HG02970 (cell line): ENCODE results near the gene GRAMD1B.
A peak's percentile ranks its signal among the peaks of the same experiment; 100 is the strongest.

Source experiments
- ATAC-seq: cut with Tn5 transposase; IDR thresholded peaks from one replicate; pipeline ENCODE4 v1.9.1; 2021; ENCODE audit warnings: mild to moderate bottlenecking, moderate library complexity, moderate number of reproducible peaks; ENCODE audit not compliant: unreplicated experiment, low FRiP score

The GRAMD1B gene

DNA sequence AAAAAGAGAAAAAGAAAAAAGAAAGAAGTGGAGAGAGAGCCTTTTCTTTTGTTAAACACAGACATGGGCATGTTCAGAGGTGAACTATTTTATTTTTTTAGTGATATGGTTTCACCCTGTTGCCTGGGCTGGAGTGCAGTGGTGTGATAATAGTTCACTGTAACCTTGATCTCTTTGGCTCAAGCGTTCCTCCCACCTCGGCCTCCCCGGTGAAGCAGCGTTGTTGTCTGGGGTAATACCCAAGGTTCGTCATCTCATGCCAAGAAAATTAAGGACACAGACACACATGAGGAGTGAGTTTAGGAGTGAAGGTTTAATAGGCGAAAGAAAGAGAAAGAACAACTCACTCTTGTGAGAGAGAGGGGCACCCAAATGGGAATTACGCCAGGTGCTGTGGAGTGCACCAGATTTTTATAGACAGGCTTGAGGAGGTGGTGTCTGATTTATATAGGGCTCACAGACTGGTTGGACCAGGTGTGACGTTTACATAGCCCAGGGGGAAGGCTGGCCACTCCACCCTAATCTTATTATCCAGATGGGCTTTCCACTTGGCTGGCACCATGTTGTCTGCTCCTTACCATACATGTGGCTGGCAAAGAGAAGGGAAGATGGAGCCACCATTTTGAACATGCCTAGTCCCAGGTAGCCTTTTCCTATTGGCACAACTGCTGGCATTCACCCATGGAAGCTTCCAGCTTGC, 42.3 kb downstream of the GRAMD1B start:
- ATAC-seq, result no peak

DNA sequence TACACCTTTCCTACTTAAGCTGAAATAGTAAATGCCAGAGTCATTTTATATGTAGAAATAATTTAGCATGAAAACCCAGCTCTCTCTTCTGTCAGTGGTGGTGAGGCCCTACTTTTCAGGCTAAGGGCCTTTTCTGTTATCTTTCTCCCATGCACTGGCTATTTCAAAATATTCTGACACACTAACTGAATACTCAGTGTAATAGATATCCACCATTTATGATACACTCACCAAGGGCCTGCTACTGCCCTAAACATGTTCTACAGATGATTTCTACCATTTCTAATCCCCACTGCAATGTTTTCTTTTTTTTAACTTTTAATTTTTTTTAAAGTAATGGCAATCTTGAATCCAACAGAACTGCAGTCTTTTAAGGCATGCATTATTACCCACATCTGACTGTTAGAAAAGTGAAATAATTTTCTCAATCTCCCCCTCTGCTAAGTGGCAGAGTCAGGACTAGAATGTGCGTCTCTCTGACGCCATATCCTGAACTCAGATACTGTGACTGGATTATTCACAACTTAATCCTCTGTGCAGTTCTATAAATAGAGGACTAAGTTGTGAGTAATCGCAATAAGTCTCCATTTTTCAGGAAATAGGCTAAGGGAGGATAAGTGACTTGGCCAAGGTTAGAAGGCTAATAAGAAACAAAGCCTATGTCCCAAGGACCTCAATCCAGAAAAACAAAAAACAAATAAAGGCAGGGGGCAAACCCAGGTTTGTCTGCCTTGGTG, 44.0 kb downstream of the GRAMD1B start:
- no peak for ATAC-seq

DNA sequence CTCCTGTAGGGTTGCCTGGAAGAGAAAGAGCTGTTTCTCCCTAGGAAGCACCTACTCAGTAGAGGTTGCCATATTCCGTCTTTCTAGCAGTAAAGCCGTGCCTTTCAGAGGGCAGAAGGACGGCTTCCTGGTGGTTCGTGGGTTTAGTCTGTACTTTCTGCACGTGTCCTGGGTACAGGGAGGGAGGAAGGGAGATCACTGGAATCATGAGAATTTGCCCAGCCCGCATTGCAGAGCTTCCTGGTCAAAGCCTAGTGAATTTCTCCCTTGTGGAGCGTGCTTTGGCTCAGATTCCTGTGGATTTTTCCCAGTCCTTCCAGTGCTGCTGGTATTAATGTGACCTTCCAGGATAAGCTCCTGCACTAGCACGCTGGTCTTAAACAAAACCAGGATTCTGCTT, 44.9 kb downstream of the GRAMD1B start:
- ATAC-seq, result no peak

DNA sequence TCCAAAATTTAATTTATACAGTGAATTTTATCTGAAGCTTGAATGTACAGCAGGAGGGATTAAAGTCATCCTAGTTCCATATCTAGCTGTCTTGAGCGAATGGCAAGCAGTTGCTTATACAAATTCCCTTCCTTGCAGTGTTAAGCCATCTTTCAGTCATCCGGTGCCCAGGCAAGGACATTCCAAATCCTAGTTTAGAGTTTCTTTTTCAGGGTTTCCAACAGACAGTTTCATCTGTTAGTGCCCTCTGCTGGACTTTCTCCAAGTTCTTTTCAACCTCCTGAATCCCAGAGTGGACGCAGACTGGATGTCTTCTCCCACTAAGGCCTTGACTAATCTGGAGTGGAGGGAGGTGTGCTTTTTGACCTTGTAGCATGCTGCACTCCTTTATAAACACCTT, 45.4 kb downstream of the GRAMD1B start:
- no peak for ATAC-seq

DNA sequence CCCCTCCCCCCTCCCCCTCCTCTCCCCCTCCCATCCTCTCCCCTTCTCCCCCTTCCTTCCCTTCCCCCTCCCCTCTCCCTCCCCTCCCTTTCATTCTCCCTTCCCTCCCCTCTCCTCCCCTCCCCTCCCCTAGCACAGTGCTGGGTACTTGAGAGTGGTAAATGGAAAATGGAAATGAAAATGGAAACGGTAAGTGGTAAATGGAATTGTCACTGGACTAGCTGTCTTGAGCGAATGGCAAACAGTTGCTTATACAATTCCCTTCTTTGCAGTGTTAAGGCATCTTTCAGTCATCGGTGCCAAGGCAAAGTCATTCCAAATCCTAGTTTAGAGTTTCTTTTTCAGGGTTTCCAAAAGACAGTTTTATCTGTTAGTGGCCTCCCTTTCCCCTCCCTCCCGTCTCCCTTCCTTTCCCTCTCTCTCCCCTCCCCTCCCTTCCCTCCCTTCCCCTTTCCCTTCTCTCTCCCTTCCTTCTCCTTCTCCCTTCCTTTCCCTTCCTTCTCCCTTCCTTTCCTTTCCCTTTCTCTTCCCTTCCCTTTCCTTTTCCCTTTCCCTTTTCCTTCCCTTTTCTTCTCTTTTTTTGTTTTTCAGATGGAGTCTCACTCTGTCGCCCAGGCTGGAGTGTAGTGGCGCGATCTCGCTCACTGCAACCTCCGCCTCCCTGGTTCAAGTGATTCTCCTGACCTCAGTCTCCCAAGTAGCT, 47.3 kb downstream of the GRAMD1B start:
- no peak for ATAC-seq

DNA sequence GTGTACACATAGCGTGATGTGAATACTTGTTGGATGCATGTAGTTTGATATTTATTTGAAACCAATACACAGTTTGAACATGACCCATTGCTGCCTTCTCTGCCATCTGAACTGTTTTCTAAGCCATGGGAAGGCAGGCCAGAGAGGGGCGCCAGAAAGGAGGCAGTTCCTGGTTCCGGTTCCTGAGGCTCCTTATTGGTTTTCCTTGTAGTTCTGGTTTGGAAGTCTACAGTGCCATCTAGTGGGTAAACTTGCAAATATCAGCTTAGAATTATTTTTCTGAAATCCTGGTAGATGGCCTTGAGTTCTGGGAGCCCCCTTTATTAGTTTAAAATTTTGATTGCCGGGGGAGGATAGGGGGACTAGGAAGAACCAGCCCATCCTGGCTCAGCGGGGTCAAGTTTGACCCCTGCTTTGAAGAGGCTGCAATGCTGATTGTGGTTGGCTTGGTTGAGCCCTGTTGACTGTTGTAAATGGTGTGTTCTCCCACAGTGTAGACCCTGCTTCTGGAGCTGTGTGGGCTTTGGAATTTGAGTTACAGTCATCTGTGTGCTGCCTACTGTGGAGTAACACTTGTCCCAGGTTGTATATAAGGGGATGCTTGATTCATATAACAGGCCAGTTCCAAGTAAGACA, 48.4 kb downstream of the GRAMD1B start:
- peak; percentile 28 for ATAC-seq

DNA sequence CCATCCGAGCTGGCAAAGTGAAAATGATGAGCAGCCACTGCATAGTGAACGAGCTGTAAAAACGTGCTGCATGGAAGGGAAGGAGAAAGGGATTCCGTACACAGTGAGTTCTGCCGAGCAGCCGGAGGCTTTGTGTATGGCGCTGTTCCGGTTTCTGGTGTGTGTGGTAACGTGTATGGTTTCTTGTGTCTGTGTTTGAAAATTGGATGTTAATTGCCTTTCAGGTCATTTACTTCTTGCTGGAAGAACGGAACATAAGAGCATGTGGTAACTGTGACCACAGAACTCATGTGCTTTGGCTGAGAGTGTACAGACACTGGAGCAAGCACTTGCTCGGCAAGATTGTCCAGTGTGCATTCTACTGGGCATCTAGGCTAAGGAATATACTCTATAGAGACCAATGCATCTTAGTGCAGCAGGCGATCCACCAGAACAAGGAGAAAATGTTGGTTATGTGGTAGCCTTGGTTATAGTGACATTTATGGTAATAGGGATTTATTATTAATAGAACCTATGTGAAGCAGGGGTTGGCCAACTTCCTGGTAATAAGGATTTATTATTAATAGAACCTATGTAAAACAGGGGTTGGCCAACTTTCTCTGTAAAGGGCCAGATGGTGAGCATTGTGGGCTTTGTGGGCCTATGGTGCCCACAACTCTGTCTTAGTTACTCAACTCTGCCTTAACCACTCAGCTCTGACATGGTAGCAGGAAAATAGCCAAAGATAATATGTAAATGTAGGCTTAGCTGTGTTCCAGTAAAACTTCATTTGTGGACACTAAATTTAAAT, 49.2 kb downstream of the GRAMD1B start:
- peak; percentile 49 for ATAC-seq

DNA sequence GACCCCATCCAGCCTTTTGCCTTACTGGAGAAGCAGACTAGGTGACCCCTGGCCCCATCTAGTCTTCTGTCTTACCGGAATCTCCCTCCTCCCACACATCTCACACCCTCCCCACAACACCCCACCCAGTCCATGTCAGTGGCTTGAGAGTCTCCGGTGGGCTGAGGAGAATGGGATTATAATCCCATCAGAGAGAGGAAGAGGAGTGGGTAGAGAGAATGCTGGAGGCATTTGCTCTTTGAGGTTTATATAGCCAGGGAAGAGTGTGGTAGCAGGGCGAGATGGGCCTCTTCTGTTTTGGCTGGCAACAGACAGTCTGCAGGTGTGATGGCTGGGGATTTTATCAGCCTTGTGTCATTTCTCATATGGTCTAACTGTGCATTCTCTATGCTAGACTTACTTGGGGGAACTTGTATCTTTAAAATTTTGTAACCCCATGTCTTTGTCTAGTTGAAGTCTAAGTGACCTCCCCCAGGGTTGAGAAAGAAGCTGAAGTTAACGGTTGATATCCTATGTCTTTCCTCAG, 50.3 kb downstream of the GRAMD1B start:
- no peak for ATAC-seq

DNA sequence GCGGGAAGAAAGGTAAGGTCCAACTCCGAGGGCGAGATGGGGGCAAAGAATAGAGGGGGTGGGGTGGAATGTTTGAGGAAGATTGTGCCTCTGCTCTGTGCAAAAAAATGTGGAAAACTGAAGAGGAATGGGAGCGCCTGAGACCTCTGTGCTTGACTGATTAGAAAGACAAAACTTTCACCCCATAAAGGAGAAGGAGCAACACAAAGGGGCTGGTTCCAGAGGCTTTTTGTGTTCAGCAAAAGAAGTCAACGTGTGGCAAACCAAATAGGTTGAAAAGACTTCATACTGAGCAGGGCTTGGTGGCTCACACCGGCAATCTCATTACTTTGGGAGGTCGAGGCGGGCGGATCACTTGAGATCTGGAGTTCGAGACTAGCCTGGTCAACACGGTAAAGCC, 50.8 kb downstream of the GRAMD1B start:
- no peak for ATAC-seq

DNA sequence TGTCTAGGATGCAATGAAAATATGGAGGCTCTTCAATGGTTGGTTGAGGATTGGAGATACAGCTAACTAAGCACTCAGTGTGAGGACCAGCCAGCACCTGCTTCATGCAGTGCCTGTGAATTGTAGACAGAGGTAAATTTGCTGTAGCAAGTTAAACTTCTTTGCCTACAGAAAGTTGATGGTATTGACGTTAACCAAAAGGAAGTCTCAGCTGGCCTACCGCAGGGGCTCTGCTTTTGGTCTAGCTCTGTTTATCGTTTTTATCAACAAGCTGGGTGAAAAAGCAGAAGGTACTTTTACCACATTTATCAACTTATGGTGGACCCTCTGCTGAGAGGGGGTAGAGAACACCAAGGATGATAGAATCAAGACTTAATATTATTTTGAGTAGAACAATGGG, 51.6 kb downstream of the GRAMD1B start:
- ATAC-seq, result no peak

DNA sequence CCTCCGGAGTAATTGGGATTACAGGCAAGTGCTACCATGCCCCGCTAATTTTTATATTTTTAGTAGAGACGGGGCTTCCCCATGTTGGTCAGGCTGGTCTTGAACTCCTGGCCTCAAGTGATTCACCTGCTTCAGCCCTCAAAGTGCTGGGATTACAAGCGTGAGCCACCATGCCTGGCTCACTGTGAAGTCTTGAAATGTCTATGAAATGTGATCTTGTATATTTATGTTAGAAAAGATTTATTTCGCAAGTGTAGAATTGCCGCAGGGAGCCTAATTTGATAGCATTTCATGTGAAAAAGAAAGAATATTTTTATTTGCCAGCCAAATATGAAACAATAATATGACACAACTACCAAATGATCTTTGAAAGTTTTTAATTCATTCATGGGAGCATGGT, 52.1 kb downstream of the GRAMD1B start:
- ATAC-seq, result no peak

DNA sequence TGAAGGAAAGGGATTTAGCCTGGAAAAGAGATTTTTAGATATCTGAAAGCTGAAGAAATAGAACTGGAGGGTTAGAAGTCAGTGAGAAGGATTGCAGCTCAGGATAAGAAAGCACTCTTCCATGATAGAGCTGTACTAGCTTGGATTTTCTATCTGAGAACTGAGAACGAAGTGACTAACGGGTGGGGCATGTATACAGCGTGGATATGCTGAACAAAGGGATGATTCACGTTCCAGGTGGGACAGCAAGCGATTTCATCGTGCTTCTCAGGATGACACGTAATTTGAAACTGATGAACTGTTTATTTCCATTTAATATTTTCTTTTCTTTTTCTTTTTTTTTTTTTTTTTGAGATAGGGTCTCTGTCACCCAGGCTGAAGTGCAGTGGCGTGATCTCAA, 53.0 kb downstream of the GRAMD1B start:
- ATAC-seq, result no peak

DNA sequence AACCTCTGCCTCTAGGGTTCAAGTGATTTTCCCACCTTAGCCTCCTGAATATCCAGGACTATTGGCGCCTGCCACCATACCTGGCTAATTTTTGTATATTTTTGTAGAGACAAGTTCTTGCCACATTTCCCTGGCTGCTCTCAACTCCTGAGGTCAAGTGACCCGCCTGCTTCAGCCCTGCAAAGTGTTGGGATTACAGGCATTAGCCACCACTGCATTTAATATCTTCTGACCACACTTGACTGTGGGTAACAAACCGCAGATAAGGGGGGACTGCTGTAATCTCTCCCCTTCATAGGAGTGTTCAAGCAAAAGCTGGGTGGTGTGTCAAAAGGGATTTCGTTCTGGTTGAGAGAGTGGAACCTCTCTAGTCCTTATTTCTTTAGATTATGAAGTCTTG, 53.4 kb downstream of the GRAMD1B start:
- ATAC-seq, result no peak

DNA sequence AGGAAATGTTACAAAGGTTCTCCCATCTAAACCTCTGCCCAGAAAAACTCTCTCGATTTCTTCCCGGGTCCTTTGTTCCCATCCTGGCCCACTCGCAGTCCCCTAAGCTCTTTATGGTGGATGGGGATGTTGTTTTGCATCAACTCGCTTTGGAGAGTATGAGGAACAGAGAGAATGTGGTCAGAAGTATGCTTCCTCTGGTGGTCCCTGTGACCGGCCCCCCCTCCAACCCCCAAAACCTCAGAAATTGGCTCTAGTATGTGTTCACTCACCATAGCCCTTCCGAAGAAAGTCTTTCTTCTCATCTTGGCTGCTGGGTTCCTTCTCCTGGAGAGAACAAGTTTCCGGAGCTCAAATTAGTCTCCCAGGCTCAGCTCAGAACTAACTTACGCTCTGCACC, 54.4 kb downstream of the GRAMD1B start:
- ATAC-seq, result no peak

DNA sequence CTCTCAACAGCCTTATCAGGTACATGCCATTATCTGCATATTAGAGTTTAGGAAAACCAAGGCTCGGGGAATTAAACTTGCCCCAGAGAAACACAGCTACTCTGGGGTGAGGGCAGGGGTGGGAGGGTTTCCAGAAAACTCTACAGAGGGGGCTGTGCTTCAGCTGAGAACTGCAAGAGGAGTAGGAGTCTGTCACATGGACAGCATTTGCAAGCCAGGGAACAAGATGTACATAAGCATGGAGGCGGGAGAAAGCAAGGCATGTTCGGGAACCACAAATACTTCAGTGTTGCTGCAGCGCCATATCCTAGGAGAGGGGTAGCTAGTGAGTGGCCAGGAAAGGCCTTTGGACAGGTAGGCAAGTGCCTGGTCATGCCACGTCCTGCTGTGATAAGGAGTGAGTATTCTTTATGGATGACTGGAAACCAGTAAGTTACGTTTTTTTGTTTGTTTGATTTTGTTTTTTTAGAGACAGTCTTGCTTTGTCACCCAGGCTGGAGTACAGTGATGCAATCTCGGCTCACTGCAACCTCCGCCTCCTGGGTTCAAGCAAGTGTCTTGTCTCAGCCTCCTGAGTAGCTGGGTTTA, 57.2 kb downstream of the GRAMD1B start:
- ATAC-seq, result no peak

DNA sequence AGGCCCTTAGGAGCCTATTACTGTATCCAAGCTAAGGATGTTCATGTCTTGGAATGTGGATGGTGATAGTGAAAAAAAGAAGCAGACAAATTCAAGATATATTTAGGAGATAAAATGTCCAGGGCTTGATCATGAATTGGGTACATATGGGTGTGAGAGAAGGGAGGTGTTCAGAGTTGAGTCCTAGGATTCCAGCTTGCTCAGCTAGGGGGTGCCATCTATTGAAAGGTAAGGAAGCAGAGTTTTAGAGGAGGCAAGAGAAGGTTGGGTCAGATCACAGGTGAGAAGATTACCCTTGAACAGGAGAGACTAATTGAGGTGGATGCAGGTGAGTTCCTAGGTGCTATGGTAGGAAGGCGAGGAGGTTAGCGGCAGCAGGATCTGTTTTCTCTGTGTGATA, 60.5 kb downstream of the GRAMD1B start:
- ATAC-seq, result no peak

DNA sequence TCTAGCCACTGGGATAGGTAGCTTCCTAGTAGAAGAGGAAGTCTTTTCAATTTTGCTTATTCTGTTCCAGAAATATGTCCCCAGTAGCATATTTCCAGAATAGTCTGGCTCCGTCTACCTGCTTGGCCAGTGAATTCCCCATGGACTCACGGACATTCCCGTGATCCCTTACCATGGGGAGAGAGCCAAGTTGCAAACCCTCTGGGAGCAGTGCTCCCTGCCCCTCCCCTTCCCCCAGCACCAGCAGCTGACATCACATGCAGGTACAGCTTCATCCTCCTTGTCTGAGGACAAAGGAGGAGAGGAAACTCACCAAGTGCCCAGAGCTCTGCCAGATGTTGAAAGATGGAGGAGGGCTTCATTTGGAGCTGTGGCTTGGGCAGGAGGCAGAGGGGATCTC, 61.2 kb downstream of the GRAMD1B start:
- no peak for ATAC-seq

DNA sequence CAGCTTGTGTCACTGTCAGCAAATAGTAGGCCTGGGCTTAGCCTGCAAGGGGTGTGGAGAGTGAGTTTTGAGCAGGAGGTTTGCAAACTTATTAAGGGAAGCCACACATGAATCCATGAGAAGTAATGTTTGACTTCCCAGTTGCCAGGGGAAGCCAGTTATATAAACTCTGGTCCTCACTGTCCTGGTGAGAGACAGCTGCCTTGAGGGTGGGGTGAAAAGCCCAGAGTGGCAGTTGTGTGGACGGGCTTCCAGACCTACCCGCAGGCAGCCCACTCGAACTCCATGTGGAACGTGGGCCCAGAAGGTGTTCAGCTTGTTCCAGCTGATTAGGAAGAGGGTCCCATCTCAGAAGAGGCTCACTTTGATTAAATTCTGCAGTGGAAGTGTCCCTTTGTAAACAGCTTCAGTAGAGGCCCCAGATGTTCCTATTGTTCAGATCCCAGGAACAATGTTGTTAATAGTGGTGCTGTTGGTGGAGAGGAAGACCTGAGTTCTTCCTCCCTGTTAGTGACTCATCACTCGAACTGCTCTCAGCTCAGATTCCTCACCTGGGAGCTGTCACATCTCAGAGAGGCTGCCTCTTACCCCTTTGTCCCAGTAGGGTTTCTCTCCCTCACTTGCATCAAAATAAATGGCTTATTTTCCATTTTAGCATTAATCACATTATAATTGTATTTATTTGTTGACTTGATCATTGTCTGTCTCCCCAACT, 63.4 kb downstream of the GRAMD1B start:
- ATAC-seq, result no peak
